Adrenal gland (tissue), 5 donors: ENCODE results near the gene CCDC93.

Source experiments
- CTCF ChIP-seq, 6 experiments: fragments of 450-650 bp in 4 of 6; fragments of 200-600 bp in 2 of 6; sonication (generic) in 1 of 6; IDR thresholded peaks; 1 replicate in 5 of 6; 2 replicates in 1 of 6; pipeline versions ENCODE4 v1.5.1 to v1.8.0; 2016 to 2021; ENCODE audit warnings: antibody characterized with exemption in 6 of 6, mild to moderate bottlenecking in 2 of 6, moderate library complexity in 1 of 6
- POLR2A ChIP-seq, 2 donors: fragments of 450-650 bp; IDR thresholded peaks; one replicate each; pipeline ENCODE4 v1.6.1; 2017; ENCODE audit warnings: antibody characterized with exemption in 2 of 2, mild to moderate bottlenecking in 2 of 2, moderate library complexity in 1 of 2
- donor health status: DM: no; HTN: no; CAD: no.

DNA sequence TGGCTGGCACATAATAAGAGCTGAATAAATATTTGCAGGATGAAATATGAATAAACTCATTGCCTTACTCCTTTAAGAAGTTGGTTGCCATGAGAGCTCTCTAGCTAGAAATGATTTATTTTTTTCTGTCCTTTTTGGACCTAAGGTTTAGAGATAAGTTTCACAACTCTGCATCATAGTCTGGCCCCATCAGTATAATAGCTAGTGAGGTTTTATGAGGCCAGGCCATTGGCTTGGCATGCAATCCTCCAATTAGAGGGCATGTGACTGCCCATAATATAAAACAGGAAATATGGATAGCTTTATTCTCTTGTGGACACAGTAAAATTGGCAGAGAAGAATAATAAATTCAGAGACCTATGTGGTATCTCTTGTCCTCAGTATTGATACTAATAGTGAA is 48.2 kb upstream of the CCDC93 start:
- TF ChIP-seq CTCF (IDR thresholded peaks at IDR 0.05) (no peak), POLR2A (IDR thresholded peaks at IDR 0.05) (no peak)
